Neural cell (in vitro differentiated cells): Measurements from ENCODE around the gene NSMF. TPM values are rescaled to one million over a fixed set of nuclear protein-coding genes. Genes with fewer than 3 reads are reported as not detected.

Experiments
- H2AFZ ChIP-seq: fragments of 200-600, 300-800 bp; sonication (generic), shearing (Covaris generic); 2 replicates; pipeline ENCODE4 v1.6.0; 2014; ENCODE audit warnings: low read depth, mild to moderate bottlenecking, antibody characterized with exemption, low read length, moderate library complexity
- H3F3A ChIP-seq: fragments of 200-600 bp; shearing (Covaris generic); 2 replicates; pipeline ENCODE4 v1.6.1; 2016; ENCODE audit warnings: mild to moderate bottlenecking, moderate library complexity, mixed read lengths, antibody characterized with exemption, low read length; ENCODE audit not compliant: insufficient read depth, poor library complexity, severe bottlenecking
- H3K27ac ChIP-seq: fragments of 200-600, 300-800 bp; sonication (generic), shearing (Covaris generic); 2 replicates; pipeline ENCODE4 v1.5.1; 2014; ENCODE audit warnings: mild to moderate bottlenecking, low read length, moderate library complexity
- H3K27me3 ChIP-seq: fragments of 300-800, 200-600 bp; sonication (generic), shearing (Covaris generic); 2 replicates; pipeline ENCODE4 v1.6.0; 2014; ENCODE audit warnings: mild to moderate bottlenecking, low read depth, low read length, moderate library complexity; ENCODE audit not compliant: insufficient read depth
- H3K36me3 ChIP-seq: fragments of 300-800, 200-600 bp; sonication (generic), shearing (Covaris generic); 2 replicates; pipeline ENCODE4 v1.5.1; 2014; ENCODE audit warnings: mild to moderate bottlenecking, antibody characterized with exemption, low read length, moderate library complexity; ENCODE audit not compliant: insufficient read depth
- H3K4me2 ChIP-seq: fragments of 300-800, 200-600 bp; sonication (generic), shearing (Covaris generic); 2 replicates; pipeline ENCODE4 v1.6.0; 2014; ENCODE audit warnings: mild to moderate bottlenecking, low read length
- H3K4me3 ChIP-seq: fragments of 300-800, 200-600 bp; sonication (generic), shearing (Covaris generic); 2 replicates; pipeline ENCODE4 v1.5.1; 2014; ENCODE audit warnings: mild to moderate bottlenecking, low read length, moderate library complexity
- H3K79me2 ChIP-seq: fragments of 200-600 bp; shearing (Covaris generic); replicated peaks from 2 replicates; pipeline ENCODE4 v1.6.0; 2014; ENCODE audit warnings: mild to moderate bottlenecking, low read length, moderate library complexity; ENCODE audit not compliant: insufficient read depth
- H3K9ac ChIP-seq: fragments of 300-800, 200-600 bp; sonication (generic), shearing (Covaris generic); 2 replicates; pipeline ENCODE4 v1.6.1; 2016; ENCODE audit warnings: mild to moderate bottlenecking, low read length, mixed read lengths
- H3K9me2 ChIP-seq: fragments of 200-600 bp; shearing (Covaris generic); 2 replicates; pipeline ENCODE4 v1.6.1; 2016; ENCODE audit warnings: mild to moderate bottlenecking, low read length, mixed read lengths; ENCODE audit not compliant: insufficient read depth
- H3K9me3 ChIP-seq: fragments of 200-600, 300-800 bp; sonication (generic), shearing (Covaris generic); 2 replicates; pipeline ENCODE4 v1.6.1; 2016; ENCODE audit warnings: mild to moderate bottlenecking, mixed run types, low read length, moderate library complexity, mixed read lengths
- H4K20me1 ChIP-seq: fragments of 200-600 bp; shearing (Covaris generic); 2 replicates; pipeline ENCODE4 v1.6.1; 2016; ENCODE audit warnings: mild to moderate bottlenecking, mixed run types; ENCODE audit not compliant: insufficient read depth
- EP300 ChIP-seq: fragments of 450-650 bp; conservative IDR thresholded peaks from 2 replicates; pipeline ENCODE4 v1.6.1; 2014; ENCODE audit warnings: antibody characterized with exemption, mild to moderate bottlenecking, moderate library complexity; ENCODE audit not compliant: poor library complexity, severe bottlenecking
- EZH2 ChIP-seq: fragments of 200-600, 300-800 bp; shearing (Covaris generic), sonication (generic); IDR thresholded peaks from 2 replicates; pipeline ENCODE4 v1.6.1; 2014; ENCODE audit warnings: antibody characterized with exemption, low read length, borderline replicate concordance, mild to moderate bottlenecking; ENCODE audit not compliant: insufficient read depth, poor library complexity, severe bottlenecking
- MXI1 ChIP-seq: fragments of 450-650 bp; conservative IDR thresholded peaks from 2 replicates; pipeline ENCODE4 v1.6.1; 2014; ENCODE audit warnings: antibody characterized with exemption, mild to moderate bottlenecking; ENCODE audit not compliant: poor library complexity, severe bottlenecking
- POLR2AphosphoS5 ChIP-seq: IDR thresholded peaks from 2 replicates; pipeline ENCODE4 v1.6.1; 2012
- RAD21 ChIP-seq: fragments of 450-650 bp; conservative IDR thresholded peaks from 2 replicates; pipeline ENCODE4 v1.6.1; 2014; ENCODE audit warnings: antibody characterized with exemption, mild to moderate bottlenecking, moderate library complexity
- SMC3 ChIP-seq: fragments of 450-650 bp; conservative IDR thresholded peaks from 2 replicates; pipeline ENCODE4 v1.6.1; 2014; ENCODE audit warnings: antibody characterized with exemption, mild to moderate bottlenecking, moderate library complexity; ENCODE audit not compliant: poor library complexity
- TAF1 ChIP-seq: IDR thresholded peaks from 2 replicates; pipeline ENCODE4 v1.6.1; 2012; ENCODE audit warnings: low read depth
- polyA plus RNA-seq: library from polyadenylated mRNA; depleted of rRNA; stranded (reverse); fragments of >200 nt; gene quantifications from 2 replicates; pipeline ENCODE4 v1.2.3, GENCODE V29; 2014
- TF ChIP-seq, protein P1 (sequence below): IDR thresholded peaks from 2 replicates; pipeline ENCODE4 v1.6.1; 2012; ENCODE audit warnings: borderline replicate concordance
- TF ChIP-seq, protein P2 (sequence below): fragments of 450-650 bp; IDR thresholded peaks from 2 replicates; pipeline ENCODE4 v1.5.1; 2014; ENCODE audit warnings: antibody characterized with exemption, mild to moderate bottlenecking, moderate library complexity; ENCODE audit not compliant: poor library complexity, severe bottlenecking

The NSMF gene
- polyA plus RNA-seq, 1 donor from 2014 or later = 51.2 TPM

DNA sequence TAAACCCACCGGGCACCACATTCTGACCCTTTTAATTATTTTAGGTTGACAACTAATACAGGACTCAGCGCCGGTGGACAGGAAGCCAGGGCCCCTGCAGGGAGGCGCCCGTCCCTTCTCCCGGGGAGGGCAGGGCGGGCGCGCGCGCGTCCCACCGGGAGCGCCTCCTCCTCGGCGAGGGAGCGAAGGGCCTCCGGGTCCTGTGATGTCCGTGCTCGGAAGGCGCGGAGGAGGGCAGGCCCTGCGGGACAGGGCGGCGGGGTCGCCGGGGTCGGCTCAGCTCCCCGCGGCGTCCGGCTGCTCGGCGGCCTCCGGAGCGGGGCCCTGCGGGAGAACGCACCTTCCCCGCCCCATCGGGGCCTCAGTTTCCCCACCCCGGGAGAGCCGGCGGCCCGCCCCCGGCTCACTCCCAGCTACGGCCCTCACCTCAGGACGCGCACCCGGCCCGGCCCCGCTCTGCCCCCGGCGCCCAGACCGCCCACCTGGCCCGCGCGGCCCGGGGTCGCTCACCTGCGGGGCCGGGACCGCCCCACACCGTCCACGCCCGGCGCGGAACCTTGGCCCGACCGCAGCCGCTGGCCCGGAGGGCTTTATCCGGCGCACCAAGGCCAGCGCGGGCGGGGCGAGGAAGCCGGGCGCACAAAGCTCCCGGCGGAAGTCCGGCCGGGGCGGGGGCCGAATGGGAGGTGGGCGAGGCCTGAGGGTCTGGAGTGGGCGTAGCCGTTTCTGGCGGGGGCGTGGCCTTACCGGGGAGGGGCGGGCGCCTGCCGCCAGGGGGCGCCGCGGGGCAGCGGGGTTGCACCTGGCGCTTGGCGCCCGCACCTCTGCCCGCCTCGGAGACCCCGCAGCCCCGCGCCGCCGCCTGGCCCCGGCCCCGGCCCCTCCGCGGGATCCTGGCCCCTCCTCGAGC, 36.3 kb downstream of the NSMF start, which contains the start of the genes EXD3 and NOXA1:
TSS of gene EXD3 (minus strand) at position 559 of the 910 bp plus-strand sequence. CDS start 27,805 bp downstream, outside the sequence.
TSS of gene NOXA1 (plus strand) at position 790 of the 910 bp plus-strand sequence. CDS start 137 bp downstream, outside the sequence.
- peaks cover 16% of the 10 kb centered on the region for H3K79me2 ChIP-seq
- TF ChIP-seq, protein P1, sequence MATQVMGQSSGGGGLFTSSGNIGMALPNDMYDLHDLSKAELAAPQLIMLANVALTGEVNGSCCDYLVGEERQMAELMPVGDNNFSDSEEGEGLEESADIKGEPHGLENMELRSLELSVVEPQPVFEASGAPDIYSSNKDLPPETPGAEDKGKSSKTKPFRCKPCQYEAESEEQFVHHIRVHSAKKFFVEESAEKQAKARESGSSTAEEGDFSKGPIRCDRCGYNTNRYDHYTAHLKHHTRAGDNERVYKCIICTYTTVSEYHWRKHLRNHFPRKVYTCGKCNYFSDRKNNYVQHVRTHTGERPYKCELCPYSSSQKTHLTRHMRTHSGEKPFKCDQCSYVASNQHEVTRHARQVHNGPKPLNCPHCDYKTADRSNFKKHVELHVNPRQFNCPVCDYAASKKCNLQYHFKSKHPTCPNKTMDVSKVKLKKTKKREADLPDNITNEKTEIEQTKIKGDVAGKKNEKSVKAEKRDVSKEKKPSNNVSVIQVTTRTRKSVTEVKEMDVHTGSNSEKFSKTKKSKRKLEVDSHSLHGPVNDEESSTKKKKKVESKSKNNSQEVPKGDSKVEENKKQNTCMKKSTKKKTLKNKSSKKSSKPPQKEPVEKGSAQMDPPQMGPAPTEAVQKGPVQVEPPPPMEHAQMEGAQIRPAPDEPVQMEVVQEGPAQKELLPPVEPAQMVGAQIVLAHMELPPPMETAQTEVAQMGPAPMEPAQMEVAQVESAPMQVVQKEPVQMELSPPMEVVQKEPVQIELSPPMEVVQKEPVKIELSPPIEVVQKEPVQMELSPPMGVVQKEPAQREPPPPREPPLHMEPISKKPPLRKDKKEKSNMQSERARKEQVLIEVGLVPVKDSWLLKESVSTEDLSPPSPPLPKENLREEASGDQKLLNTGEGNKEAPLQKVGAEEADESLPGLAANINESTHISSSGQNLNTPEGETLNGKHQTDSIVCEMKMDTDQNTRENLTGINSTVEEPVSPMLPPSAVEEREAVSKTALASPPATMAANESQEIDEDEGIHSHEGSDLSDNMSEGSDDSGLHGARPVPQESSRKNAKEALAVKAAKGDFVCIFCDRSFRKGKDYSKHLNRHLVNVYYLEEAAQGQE = no peak
- TF ChIP-seq, protein P2, sequence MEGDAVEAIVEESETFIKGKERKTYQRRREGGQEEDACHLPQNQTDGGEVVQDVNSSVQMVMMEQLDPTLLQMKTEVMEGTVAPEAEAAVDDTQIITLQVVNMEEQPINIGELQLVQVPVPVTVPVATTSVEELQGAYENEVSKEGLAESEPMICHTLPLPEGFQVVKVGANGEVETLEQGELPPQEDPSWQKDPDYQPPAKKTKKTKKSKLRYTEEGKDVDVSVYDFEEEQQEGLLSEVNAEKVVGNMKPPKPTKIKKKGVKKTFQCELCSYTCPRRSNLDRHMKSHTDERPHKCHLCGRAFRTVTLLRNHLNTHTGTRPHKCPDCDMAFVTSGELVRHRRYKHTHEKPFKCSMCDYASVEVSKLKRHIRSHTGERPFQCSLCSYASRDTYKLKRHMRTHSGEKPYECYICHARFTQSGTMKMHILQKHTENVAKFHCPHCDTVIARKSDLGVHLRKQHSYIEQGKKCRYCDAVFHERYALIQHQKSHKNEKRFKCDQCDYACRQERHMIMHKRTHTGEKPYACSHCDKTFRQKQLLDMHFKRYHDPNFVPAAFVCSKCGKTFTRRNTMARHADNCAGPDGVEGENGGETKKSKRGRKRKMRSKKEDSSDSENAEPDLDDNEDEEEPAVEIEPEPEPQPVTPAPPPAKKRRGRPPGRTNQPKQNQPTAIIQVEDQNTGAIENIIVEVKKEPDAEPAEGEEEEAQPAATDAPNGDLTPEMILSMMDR = peak; percentile 64
- TF ChIP-seq MXI1 = peak; percentile 56
- TF ChIP-seq POLR2AphosphoS5 = peak; percentile 33
- no peak for TF ChIP-seq RAD21
- no peak for TF ChIP-seq EP300
- peak; percentile 43 for TF ChIP-seq TAF1
- peak; percentile 13 for TF ChIP-seq SMC3
- peak within 1 kb of the TSS; percentile 82 for H3K4me3 ChIP-seq
- H3K27ac ChIP-seq = no peak within 1 kb of the TSS
- H3K9me3 ChIP-seq = no peaks in the 10 kb centered on the region
- no peaks in the 10 kb centered on the region for H3K27me3 ChIP-seq
- no peaks in the 10 kb centered on the region for H4K20me1 ChIP-seq
- no peaks in the 10 kb centered on the region for H3K36me3 ChIP-seq
- H3K9me2 ChIP-seq = no peaks in the 10 kb centered on the region
- peak within 1 kb of the TSS; percentile 70 for H3K9ac ChIP-seq
- peak within 1 kb of the TSS; percentile 95 for H3K4me2 ChIP-seq
- peak within 1 kb of the TSS; percentile 63 for H2AFZ ChIP-seq
- no peaks in the 10 kb centered on the region for H3F3A ChIP-seq

DNA sequence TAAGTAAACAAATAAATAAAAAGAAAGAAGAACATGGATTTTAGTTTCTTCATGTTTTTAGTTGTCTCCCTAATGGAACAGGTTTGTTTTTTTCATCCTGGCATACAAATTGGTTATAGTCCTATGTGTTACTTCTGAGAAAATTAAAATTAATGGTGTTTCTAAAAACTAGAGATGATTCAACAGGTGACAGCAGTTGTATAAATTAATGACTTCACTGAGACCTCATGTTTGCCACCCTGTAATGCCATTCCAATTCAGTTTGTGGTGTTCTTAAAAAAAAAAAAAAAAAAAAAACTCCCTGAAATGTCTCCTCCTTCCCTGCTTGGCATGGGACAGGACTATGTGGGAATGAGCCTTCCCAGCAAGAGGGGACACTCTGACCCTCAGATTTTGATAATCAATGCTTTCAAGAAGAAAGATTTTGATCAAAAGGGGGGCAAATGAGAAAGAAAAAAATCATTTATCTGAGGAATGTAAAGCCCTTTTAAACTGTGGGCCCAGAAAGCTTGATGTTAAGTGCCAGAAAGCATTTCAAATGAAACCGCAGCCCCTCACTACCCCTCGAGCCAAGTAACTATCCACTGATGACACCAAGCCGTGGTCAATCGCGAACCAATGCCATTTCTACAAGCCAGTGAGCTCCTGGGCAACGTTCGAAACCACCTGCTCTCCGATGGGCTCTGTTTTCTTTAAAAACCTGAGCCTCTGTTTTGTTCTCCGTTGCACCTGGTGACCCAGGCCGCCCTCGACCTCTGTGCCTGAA, 37.1 kb downstream of the NSMF start:
- no peak overlapping the region for H3K27ac ChIP-seq
- peak overlapping the region; percentile 63 for H2AFZ ChIP-seq
- H3K9ac ChIP-seq = peak overlapping the region; percentile 70
- H3K27me3 ChIP-seq = no peaks in the 10 kb centered on the region
- no peaks in the 10 kb centered on the region for H3K36me3 ChIP-seq
- peak overlapping the region; percentile 82 for H3K4me3 ChIP-seq
- no peak for TF ChIP-seq RAD21
- no peak for TF ChIP-seq MXI1
- TF ChIP-seq, protein P2 = no peak
- TF ChIP-seq POLR2AphosphoS5 = no peak
- TF ChIP-seq, protein P1 = no peak
- TF ChIP-seq EP300 = no peak
- TF ChIP-seq EZH2 = no peak
- no peak for TF ChIP-seq TAF1
- no peak for TF ChIP-seq SMC3
- peaks cover 16% of the 10 kb centered on the region for H3K79me2 ChIP-seq
- H3F3A ChIP-seq = no peaks in the 10 kb centered on the region
- no peaks in the 10 kb centered on the region for H3K9me2 ChIP-seq
- H4K20me1 ChIP-seq = no peaks in the 10 kb centered on the region
- peak overlapping the region; percentile 95 for H3K4me2 ChIP-seq
- no peaks in the 10 kb centered on the region for H3K9me3 ChIP-seq
